ENCODE data around the gene SLC26A6. TPM values are rescaled to one million over a fixed set of nuclear protein-coding genes. Genes with fewer than 3 reads are reported as not detected.
A peak's percentile ranks its signal among the peaks of the same experiment; 100 is the strongest.

The SLC26A6 gene
- total and polyA plus RNA-seq, 8 donors: 6.2 to 32.1 (median 10.6) TPM

DNA sequence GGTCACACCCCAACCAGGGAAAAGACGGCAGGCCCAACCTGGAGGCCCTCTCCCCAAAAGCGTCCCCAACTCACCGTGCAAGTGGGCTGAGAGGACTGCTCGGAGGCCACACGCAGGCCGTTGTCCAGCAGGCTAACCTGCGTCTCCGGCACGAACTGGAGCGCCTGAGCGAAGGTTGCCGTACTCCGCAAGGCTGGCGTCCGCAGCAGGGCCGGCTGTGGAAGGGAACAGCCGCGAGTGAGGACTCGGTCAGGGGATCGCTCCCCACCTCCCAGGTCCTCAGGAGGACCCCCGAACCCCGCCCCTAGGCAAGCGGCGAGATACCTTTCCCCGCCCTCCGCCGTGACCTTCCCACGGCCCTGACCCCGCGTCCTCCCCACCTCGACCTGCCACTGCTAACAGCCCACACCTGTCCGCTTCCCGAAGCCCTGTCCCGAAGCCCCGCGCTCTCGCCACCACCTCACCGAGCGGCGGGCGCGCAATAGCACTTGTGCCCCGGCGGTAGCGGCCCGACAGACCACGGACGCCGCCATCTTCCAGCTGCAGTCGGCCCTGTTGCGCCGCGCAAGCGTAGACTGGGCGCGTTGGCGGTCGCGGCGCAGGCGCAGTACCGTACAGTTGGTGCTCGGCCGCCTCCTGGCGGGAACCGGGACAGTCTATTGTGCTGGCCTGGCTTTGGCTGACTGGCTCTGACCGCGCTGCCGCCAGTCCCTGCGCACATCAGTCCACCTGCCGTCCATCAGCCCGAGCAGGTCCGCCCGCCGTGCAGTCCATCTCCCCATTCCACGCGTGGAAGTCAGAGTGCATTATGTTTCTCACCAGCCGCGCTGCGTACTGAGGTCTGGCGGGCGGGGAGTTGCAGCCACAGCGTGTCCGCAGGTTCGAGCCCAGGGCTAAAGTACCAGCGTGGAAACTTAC is 25.9 kb downstream of the SLC26A6 start, which contains the start of gene UQCRC1:
TSS of gene UQCRC1 (minus strand) at position 559 of the 918 bp plus-strand sequence. CDS start at position 533, 26 bp downstream.
- FAIRE-seq (no peak), DNase-seq (peak; percentile 87 to 98 (median 94)), ATAC-seq (peak; percentile 99 to 100 (median 100))
- Histone ChIP-seq H3K4me1 (peaks cover 8% of the 10 kb centered on the region in 3 donors), H3K9me3 (no peaks in the 10 kb centered on the region), H3K36me3 (peaks cover 5 to 16% (median 6%) of the 10 kb centered on the region in 3 donors), H3K27ac (peak within 1 kb of the TSS; percentile 66 to 77 (median 70)), H3K4me3 (peak within 1 kb of the TSS; percentile 64 to 94 (median 84)), H3K27me3 (no peaks in the 10 kb centered on the region)
- intact Hi-C loops (cut with DNase I): no loop called here
- 1% methylated on average over 74 to 86 of the region's 86 CpGs for WGBS, 2 donors
- TF ChIP-seq, protein P1, sequence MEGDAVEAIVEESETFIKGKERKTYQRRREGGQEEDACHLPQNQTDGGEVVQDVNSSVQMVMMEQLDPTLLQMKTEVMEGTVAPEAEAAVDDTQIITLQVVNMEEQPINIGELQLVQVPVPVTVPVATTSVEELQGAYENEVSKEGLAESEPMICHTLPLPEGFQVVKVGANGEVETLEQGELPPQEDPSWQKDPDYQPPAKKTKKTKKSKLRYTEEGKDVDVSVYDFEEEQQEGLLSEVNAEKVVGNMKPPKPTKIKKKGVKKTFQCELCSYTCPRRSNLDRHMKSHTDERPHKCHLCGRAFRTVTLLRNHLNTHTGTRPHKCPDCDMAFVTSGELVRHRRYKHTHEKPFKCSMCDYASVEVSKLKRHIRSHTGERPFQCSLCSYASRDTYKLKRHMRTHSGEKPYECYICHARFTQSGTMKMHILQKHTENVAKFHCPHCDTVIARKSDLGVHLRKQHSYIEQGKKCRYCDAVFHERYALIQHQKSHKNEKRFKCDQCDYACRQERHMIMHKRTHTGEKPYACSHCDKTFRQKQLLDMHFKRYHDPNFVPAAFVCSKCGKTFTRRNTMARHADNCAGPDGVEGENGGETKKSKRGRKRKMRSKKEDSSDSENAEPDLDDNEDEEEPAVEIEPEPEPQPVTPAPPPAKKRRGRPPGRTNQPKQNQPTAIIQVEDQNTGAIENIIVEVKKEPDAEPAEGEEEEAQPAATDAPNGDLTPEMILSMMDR (IDR thresholded peaks at IDR 0.05): peak; percentile 55 to 77 (median 70)

DNA sequence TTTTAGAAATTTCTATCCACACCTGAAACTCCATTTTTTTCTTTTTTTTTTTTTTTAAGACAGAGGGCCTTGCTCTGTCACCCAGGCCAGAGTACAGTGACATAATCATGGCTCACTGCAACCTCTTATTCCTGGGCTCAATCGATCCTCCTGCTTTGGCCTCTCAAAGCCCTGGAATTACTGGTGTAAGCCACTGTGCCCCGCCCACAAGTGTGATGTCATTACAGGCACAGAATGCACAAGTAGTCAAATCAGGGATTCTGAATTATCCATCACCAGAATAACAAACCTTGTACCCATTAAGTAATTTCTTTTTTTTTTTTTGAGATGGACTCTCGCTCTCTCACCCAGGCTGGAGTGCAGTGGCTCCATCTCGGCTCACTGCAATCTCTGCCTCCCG is 27.7 kb downstream of the SLC26A6 start:
- Histone ChIP-seq H3K27me3 (no peaks in the 10 kb centered on the region), H3K27ac (no peak overlapping the region), H3K9me3 (no peaks in the 10 kb centered on the region), H3K36me3 (peaks cover 6 to 32% (median 21%) of the 10 kb centered on the region in 3 donors), H3K4me3 (no peak overlapping the region), H3K4me1 (peaks cover 8% of the 10 kb centered on the region in 3 donors)
- TF ChIP-seq, protein P1 (IDR thresholded peaks at IDR 0.05): no peak
- DNase-seq: no peak
- ATAC-seq: no peak
- FAIRE-seq: no peak
- intact Hi-C loops (cut with DNase I): no loop called here
- WGBS, 2 donors: 95 to 96% methylated on average over 5 of the region's 5 CpGs

DNA sequence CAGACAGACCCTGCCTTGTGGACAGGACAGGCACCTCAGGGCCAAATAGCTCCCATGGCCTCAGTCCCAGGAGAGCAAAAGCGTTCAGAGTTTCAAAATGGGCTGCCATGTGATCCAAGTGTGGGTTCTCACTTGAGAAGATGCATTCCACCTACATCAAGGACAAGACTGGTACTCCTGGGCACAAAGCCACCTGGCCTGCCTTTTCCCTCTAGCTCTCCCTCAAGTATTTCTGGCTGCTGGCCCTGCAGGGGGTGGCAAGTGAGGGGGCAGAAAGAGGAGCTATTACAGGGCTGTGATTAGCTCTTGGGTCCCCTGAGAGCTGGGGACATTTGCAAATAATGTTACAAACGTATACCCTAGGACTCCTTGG is 33.7 kb downstream of the SLC26A6 start:
- WGBS, 2 donors: 65 to 93% methylated on average over 2 of the region's 2 CpGs
- Histone ChIP-seq H3K4me3 (no peak overlapping the region), H3K4me1 (no peaks in the 10 kb centered on the region), H3K27ac (no peak overlapping the region), H3K27me3 (no peaks in the 10 kb centered on the region), H3K36me3 (peaks cover 9 to 66% (median 44%) of the 10 kb centered on the region in 3 donors), H3K9me3 (no peaks in the 10 kb centered on the region)
- no peak for ATAC-seq
- DNase-seq: no peak
- intact Hi-C loops (cut with DNase I): no loop called here
- TF ChIP-seq, protein P1 (IDR thresholded peaks at IDR 0.05): no peak
- FAIRE-seq: no peak

DNA sequence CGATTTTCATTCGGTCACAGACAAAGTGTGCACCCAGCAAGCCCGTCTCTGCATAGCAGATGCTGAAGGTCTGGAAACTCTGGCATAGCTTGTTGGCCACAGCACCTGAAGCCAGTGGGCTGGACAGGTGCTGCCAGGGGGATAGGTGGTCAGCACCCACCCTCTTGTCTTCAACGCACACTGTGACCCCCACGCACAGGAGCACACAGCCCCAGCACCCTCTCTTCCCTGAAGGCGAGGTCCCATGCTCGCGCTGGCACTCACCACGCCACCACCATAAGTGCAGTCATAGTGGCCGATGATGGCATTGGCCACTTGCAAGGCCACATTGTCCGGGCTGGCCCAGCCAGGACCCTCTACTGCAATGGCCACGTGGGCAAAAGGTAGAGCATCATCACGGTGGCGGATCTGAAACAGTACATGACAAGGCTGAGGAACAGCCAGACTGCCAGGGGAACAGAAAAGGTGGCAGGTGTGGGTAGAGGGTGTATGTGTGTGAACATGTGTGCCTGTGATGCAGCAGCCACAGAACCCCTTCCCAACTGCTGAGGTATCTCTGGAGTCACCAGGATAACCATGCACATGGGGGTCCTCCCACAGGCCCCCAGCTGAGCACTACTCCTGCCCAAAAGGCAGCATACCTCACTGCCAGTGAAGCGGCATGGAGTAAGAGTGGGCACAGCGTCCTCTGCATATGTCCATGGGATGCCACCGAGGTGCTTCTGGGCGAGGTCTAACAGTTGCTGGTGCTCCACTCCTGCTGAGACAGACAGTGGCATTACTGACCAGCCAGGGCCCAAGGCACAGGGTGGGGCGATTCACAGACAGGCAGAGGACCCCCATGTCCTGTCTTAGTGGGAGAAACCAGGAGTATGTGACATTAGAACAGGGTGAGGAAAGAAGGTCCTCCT is 34.3 kb downstream of the SLC26A6 start:
- TF ChIP-seq, protein P1 (IDR thresholded peaks at IDR 0.05): no peak
- Histone ChIP-seq H3K4me1 (no peaks in the 10 kb centered on the region), H3K36me3 (peaks cover 9 to 66% (median 44%) of the 10 kb centered on the region in 3 donors), H3K4me3 (no peak overlapping the region), H3K9me3 (no peaks in the 10 kb centered on the region), H3K27me3 (no peaks in the 10 kb centered on the region), H3K27ac (no peak overlapping the region)
- no peak for ATAC-seq
- DNase-seq: peak in 1 of 6 donors; percentile 52
- intact Hi-C loops (cut with DNase I): no loop called here
- no peak for FAIRE-seq
- WGBS, 2 donors: 93 to 94% methylated on average over 19 of the region's 19 CpGs
